Right cardiac atrium (tissue), 5 donors: ENCODE results near the gene UGGT2. TPM values are rescaled to one million over a fixed set of nuclear protein-coding genes. Genes with fewer than 3 reads are reported as not detected.
"Not testable (repeated sequence)": the region's sequence is repeated elsewhere in the genome, so short reads cannot be mapped to it uniquely, and the experiment has no call there.

Experiments used
- ATAC-seq, 2 donors: fragments of 200-7000 bp; cut with Tn5 transposase; one replicate each; pipeline versions ENCODE4 v1.8.0 to v1.9.1; 2020; ENCODE audit warnings: moderate library complexity in 2 of 2, mild to moderate bottlenecking in 1 of 2
- DNase-seq, 3 donors: peaks; one replicate each; pipeline ENCODE4 v3.0.0-alpha.2; 2020
- H3K27ac ChIP-seq: one replicate; pipeline ENCODE4 v1.5.1; 2013; ENCODE audit warnings: mild to moderate bottlenecking, low read length, control low read depth, moderate library complexity
- H3K27me3 ChIP-seq: one replicate; pipeline ENCODE4 v1.6.1; 2013; ENCODE audit not compliant: control insufficient read depth, insufficient read depth
- H3K4me1 ChIP-seq: one replicate; pipeline ENCODE4 v1.6.1; 2013; ENCODE audit warnings: low read length; ENCODE audit not compliant: control insufficient read depth, insufficient read depth
- H3K4me3 ChIP-seq: one replicate; pipeline ENCODE4 v1.5.1; 2013; ENCODE audit warnings: low read length, control low read depth
- H3K9me3 ChIP-seq: one replicate; pipeline ENCODE4 v1.6.1; 2013; ENCODE audit warnings: low read length; ENCODE audit not compliant: control insufficient read depth
- whole genome bisulfite sequencing: extraction: QIAGEN DNeasy Blood & Tissue Kit; methylation state at CpG from one replicate; pipeline ENCODE4 v1.1.7; 2013; 5-methylcytosine and 5-hydroxymethylcytosine counted together
- intact Hi-C, 4 donors: fragments of 100-400 bp; cut with DNase I; formaldehyde crosslinking; loops; one replicate each; pipeline versions ENCODE4 v1.11.0 to v1.14.0; 2022 to 2023
- polyA plus RNA-seq: library from polyadenylated mRNA; stranded (reverse); fragments of 200-250 nt; gene quantifications from one replicate; pipeline ENCODE4 v1.2.3, GENCODE V29; 2013
- total RNA-seq, 4 donors: library from RNA; stranded (reverse); fragmentation: NEBNext Ultra II Directional; extraction: Animal tissue kit (Norgen Biotek cat#: 25700); gene quantifications; one replicate each; pipeline ENCODE4 v1.2.1, GENCODE V29; 2021
- donor health status: healthy with polysubstance abuse.
- donor health status: DM: no; HTN: yes; CAD: no.
- donor health status: DM: no; HTN: no; CAD: no.
- donor health status: DM: no; HTN: yes; CAD: no; lungs with severe emphysema.
- donor health status: DM: yes; HTN: yes; CAD: no.

The UGGT2 gene
- total and polyA plus RNA-seq, 5 donors, result 7.6 to 33.4 (median 20.9) TPM

- no peaks in the 10 kb centered on the region for H3K9me3 ChIP-seq
- no peaks in the 10 kb centered on the region for H3K27me3 ChIP-seq
- H3K4me3 ChIP-seq, result no peak overlapping the region
- DNase-seq (no peak), ATAC-seq (no peak)
- no peaks in the 10 kb centered on the region for H3K4me1 ChIP-seq
- WGBS, result 90% methylated on average over 2 of the region's 2 CpGs
- intact Hi-C loops, result loop anchor here in 2 of 4 donors (10.0 kb wide), 2 partner anchors 794 to 934 kb away; no protein-coding TSS in a partner anchor
- H3K27ac ChIP-seq, result no peak overlapping the region
These were observed 32.3 kb downstream of the UGGT2 start for GRCh38 chr13:96020931-96021330.

GRCh38 chr13:96020155-96020575, 33.0 kb downstream of the UGGT2 start:
- Histone ChIP-seq H3K9me3 (no peaks in the 10 kb centered on the region), H3K4me1 (no peaks in the 10 kb centered on the region), H3K27ac (no peak overlapping the region), H3K27me3 (no peaks in the 10 kb centered on the region), H3K4me3 (no peak overlapping the region)
- peak; percentile 84 to 88 for ATAC-seq
- intact Hi-C loops, result loop anchor here in 2 of 4 donors (10.0 kb wide), 2 partner anchors 795 to 935 kb away; no protein-coding TSS in a partner anchor
- no peak for DNase-seq
- WGBS, result 47% methylated on average over 3 of the region's 3 CpGs

- no peaks in the 10 kb centered on the region for H3K4me1 ChIP-seq
- H3K27me3 ChIP-seq, result no peaks in the 10 kb centered on the region
- 94% methylated on average over 3 of the region's 3 CpGs for WGBS
- ATAC-seq (no peak), DNase-seq (no peak)
- H3K9me3 ChIP-seq, result no peaks in the 10 kb centered on the region
- intact Hi-C loops, result loop anchor here in 1 of 4 donors (5.0 kb wide), 1 partner anchor 799 kb away; no protein-coding TSS in a partner anchor
- no peak overlapping the region for H3K27ac ChIP-seq
- H3K4me3 ChIP-seq, result no peak overlapping the region
These were observed 35.1 kb downstream of the UGGT2 start for GRCh38 chr13:96018135-96018534.

- WGBS, result 88% methylated on average over 1 of the region's 1 CpG
- no peak for ATAC-seq
- intact Hi-C loops, result no loop called here
These were observed 41.8 kb downstream of the UGGT2 start for GRCh38 chr13:96011291-96011872.

GRCh38 chr13:96003304-96003703, 49.9 kb downstream of the UGGT2 start:
- intact Hi-C loops, result no loop called here
- Histone ChIP-seq H3K4me3 (no peak overlapping the region), H3K4me1 (no peaks in the 10 kb centered on the region), H3K27ac (no peak overlapping the region), H3K9me3 (no peaks in the 10 kb centered on the region), H3K27me3 (no peaks in the 10 kb centered on the region)
- ATAC-seq (no peak), DNase-seq (no peak)

More at GRCh38 chr13:96011291-96011872, 41.8 kb downstream of the UGGT2 start:
- Histone ChIP-seq H3K4me3 (no peak overlapping the region), H3K27ac (no peak overlapping the region), H3K9me3 (no peaks in the 10 kb centered on the region), H3K27me3 (no peaks in the 10 kb centered on the region), H3K4me1 (no peaks in the 10 kb centered on the region)
- no peak for DNase-seq

GRCh38 chr13:96002322-96003131, 50.7 kb downstream of the UGGT2 start:
- no peak overlapping the region for H3K27ac ChIP-seq
- DNase-seq, result no peak
- H3K27me3 ChIP-seq, result no peaks in the 10 kb centered on the region
- no peaks in the 10 kb centered on the region for H3K9me3 ChIP-seq
- WGBS, result 95% methylated on average over 4 of the region's 4 CpGs
- intact Hi-C loops, result no loop called here
- no peaks in the 10 kb centered on the region for H3K4me1 ChIP-seq
- H3K4me3 ChIP-seq, result no peak overlapping the region
- ATAC-seq, result no peak

GRCh38 chr13:96000069-96000468, 53.1 kb downstream of the UGGT2 start:
- no peaks in the 10 kb centered on the region for H3K4me1 ChIP-seq
- DNase-seq, result no peak

GRCh38 chr13:95987841-95988240, 65.4 kb downstream of the UGGT2 start:
- intact Hi-C loops, result no loop called here
- DNase-seq (peak in 1 of 3 donors; percentile 7), ATAC-seq (no peak)
- Histone ChIP-seq H3K9me3 (no peaks in the 10 kb centered on the region), H3K27ac (no peak overlapping the region), H3K4me1 (no peaks in the 10 kb centered on the region), H3K27me3 (no peaks in the 10 kb centered on the region), H3K4me3 (no peak overlapping the region)
- 96% methylated on average over 5 of the region's 5 CpGs for WGBS

More at GRCh38 chr13:96000069-96000468, 53.1 kb downstream of the UGGT2 start:
- Histone ChIP-seq H3K27ac (no peak overlapping the region), H3K27me3 (no peaks in the 10 kb centered on the region), H3K4me3 (no peak overlapping the region), H3K9me3 (no peaks in the 10 kb centered on the region)
- ATAC-seq, result no peak
- intact Hi-C loops, result no loop called here

- WGBS, result 81% methylated on average over 4 of the region's 4 CpGs
These were observed 71.1 kb downstream of the UGGT2 start for GRCh38 chr13:95982144-95982543.

GRCh38 chr13:95972651-95973050, 80.5 kb downstream of the UGGT2 start:
- not testable (repeated sequence) for H3K27ac ChIP-seq

More at GRCh38 chr13:95982144-95982543, 71.1 kb downstream of the UGGT2 start:
- Histone ChIP-seq H3K4me1 (no peaks in the 10 kb centered on the region), H3K27ac (no peak overlapping the region), H3K27me3 (no peaks in the 10 kb centered on the region), H3K4me3 (no peak overlapping the region), H3K9me3 (no peaks in the 10 kb centered on the region)
- ATAC-seq (no peak), DNase-seq (no peak)
- intact Hi-C loops, result no loop called here

GRCh38 chr13:95970878-95971277, 82.3 kb downstream of the UGGT2 start:
- ATAC-seq, result no peak
- no peak overlapping the region for H3K4me3 ChIP-seq
- H3K27ac ChIP-seq, result no peak overlapping the region
- no peak for DNase-seq
- H3K9me3 ChIP-seq, result no peaks in the 10 kb centered on the region
- no peaks in the 10 kb centered on the region for H3K27me3 ChIP-seq
- intact Hi-C loops, result no loop called here
- WGBS, result 94% methylated on average over 2 of the region's 2 CpGs
- H3K4me1 ChIP-seq, result no peaks in the 10 kb centered on the region

More at GRCh38 chr13:95972651-95973050, 80.5 kb downstream of the UGGT2 start:
- intact Hi-C loops, DNase-seq, ATAC-seq, H3K4me1 ChIP-seq, H3K27me3 ChIP-seq, H3K4me3 ChIP-seq, H3K9me3 ChIP-seq: not testable (repeated sequence)
- 97% methylated on average over 6 of the region's 6 CpGs for WGBS
